Measurements from ENCODE around the gene IRF8.
"Not testable (repeated sequence)": the region's sequence is repeated elsewhere in the genome, so short reads cannot be mapped to it uniquely, and the experiment has no call there.

IRF8 gene, protein sequence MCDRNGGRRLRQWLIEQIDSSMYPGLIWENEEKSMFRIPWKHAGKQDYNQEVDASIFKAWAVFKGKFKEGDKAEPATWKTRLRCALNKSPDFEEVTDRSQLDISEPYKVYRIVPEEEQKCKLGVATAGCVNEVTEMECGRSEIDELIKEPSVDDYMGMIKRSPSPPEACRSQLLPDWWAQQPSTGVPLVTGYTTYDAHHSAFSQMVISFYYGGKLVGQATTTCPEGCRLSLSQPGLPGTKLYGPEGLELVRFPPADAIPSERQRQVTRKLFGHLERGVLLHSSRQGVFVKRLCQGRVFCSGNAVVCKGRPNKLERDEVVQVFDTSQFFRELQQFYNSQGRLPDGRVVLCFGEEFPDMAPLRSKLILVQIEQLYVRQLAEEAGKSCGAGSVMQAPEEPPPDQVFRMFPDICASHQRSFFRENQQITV

DNA sequence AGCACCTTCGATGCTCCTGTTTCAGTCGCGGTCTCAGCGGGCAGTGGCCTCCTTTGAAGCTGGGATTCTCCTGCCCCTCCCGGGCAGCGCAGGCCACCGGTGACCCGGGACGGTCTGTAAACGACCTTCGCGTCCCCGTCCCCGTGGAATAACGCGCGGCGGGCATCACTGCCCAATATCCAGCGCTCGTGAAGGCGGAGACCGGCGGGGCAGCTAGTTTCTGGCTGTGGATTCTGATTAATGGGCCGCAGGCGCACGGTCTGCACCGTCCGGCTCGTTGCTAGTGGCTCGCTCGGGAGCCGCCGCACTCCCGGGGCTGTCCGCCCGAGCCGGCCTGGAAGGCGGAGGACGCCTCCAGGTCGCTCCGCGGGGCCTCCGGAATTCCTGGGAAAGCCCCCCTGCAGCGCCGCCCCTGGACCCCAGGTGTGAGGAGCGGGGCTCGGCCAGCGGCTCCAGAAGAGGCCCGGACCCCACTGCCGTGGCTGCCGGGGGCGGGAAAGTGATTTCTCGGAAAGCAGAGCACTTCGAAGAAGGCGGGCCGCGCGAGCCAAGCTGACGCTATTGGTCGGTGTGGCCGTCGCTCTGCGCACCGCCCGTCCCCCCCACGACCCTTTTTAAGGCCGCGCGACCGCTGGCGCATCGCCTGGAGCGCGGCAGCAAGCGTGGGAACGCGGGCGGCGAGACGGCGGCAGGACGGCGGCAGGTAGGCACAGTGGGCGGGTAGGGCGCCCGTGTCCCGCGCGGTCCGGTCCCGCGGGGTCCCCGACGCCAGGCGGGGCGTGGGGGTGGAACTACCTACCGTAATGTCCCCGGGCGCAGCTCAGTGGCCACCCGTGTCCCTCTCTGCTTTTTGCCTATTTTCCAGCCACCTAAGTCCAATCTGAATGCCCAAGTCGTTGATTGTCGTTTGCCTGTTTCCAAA, at the start of gene IRF8:
IRF8 (plus strand) TSS at position 642 of the 922 bp plus-strand sequence. CDS start 3,854 bp downstream, outside the sequence.
- peak; percentile 53 to 83 (median 76) for DNase-seq (ENCODE audit: low read depth in 3 of 3)

DNA sequence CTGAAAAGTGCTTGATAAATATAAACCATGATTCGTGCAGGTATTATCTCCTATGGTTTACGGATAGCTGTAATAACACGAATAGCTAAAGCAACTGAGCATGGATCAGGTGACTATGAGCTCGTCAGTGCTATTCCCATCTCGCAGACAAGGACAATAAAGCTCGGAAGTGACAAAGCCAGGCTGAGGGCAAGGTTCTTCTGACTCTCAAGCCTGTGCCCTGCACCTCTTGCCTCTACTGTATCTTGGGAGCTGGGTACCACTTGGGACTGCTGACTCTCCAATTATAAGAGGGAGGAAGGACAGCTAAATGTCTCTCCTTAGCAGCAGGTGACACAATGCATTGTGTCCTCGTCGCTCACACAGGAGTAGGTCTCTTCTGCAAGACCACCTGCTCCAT, 49.6 kb upstream of the IRF8 start:
- no peak for DNase-seq (ENCODE audit: low read depth in 3 of 3)

- no peak for DNase-seq (ENCODE audit: low read depth in 3 of 3)
Observed at GRCh38 chr16:85850344-85850880, 48.5 kb upstream of the IRF8 start.

DNA sequence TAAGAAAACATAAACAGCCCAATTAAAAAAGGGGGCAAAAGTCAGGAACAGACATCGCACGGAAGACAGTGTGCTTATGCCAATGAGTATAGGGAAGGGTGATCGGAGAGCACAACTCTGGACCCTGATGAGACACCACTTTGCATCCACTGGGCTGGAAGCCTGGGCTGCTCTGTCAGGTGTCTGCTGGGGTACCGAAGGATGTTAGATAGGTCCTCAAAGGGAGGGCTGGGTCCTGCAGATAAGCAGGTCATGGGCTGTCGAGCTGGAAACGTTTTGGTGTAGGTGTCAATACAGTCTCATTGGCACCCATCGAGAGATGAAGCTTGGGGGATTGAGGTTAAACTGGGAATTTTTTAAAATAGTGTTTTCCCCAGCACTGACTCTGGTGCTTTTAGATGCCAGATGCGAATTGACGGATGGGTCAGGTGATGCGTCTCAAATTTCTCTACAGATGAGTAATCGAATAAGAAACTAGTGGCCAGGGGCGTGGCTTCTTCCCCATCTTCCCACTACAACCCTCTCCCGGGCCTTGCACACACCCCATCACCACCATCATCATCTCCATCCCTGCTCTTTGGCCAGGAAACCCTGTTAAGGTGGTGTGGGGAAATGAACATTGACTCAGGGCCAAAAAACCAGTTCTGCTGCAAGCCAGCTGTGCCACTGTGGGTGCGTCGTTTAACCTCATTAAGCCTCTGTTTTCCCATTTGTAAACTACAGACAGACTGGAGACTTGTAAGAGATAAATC, 47.8 kb upstream of the IRF8 start:
- no peak for DNase-seq (ENCODE audit: low read depth in 3 of 3)

DNA sequence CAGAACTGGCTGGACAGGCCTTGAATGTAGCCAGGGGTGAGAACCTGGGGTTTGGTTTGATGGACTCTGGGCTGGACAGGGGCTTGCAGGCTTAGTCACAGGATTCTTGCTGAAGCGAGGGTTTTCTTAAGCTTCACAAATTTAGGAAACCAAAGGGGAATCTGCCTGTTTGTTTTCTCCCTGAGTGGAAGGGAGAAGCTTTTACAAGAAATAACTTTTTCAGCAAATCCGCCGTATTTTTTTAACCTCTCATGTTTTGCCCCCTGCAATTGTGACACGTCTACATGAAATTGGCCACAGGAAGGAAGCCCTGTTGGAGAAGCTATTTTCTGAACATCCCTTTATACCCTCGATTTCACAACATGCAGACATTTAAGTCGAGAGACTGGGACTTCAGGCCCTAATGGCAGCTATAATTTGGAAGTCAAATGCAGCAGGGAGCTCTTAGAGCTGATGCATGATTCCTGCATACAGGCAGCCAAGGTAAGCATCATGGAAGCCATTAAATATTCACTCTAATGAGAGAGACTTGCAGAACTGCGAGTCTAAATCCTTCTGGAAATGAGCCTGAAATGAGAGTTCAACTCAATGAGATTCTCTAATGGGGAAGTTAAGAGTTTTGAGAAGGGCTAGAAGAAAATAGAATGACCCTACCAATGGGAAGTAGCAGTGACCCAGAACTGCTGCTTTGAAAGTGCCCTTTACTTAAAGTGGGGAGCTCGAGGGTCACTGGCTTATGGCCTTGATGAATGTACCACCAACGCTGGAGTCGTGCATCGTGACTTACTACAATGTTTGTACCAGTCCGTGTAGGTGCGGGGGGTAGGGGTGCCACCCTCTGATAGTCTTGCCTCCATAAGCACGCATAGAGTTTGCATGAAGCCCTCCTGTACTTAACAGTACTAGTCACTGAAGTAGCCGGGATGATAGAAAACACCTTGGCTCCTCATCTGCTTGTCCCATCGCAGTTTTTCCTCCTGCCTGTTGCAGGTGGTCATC, 45.1 kb upstream of the IRF8 start:
- DNase-seq (ENCODE audit: low read depth in 3 of 3) = no peak

- no peak for DNase-seq (ENCODE audit: low read depth in 3 of 3)
Observed at GRCh38 chr16:85854935-85855334, 44.0 kb upstream of the IRF8 start.

DNA sequence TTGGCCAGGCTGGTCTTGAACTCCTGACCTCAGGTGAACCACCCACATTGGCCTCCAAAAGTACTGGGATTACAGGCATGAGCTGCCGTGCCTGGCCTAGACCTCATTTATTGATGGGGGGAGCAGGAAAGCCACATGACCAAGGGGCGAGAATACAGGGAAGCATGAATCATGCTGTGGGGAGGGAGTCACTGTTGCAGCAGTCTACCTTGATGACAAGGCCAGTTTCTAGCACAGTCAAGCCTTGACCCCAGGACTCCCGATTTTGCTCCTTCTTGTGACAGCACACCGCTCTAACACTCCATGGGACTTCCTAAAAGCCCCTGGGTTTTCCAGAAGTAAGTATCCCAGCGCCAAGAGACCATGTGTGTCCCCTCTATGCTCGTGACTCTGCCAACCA, 42.9 kb upstream of the IRF8 start:
- DNase-seq (ENCODE audit: low read depth in 3 of 3) = no peak

DNA sequence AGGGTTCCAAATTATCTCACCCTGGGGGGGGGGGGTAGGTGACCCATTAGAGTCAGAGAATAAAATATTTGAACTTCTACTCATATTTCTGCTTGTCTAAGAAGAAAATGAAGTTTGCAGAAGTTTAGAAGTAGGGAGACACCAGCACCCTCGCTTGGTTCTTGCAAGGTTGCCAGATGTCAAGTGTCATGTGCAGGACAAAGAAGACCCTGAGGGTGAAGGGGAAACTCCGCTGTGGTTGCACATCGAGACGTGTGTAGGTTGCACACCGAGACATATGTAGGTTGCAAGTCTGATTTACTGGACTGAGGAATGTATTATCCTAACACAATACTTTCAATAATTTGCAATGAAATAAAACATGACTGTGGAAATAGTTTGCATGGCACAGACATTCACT, 42.4 kb upstream of the IRF8 start:
- DNase-seq (ENCODE audit: low read depth in 3 of 3) = no peak

DNA sequence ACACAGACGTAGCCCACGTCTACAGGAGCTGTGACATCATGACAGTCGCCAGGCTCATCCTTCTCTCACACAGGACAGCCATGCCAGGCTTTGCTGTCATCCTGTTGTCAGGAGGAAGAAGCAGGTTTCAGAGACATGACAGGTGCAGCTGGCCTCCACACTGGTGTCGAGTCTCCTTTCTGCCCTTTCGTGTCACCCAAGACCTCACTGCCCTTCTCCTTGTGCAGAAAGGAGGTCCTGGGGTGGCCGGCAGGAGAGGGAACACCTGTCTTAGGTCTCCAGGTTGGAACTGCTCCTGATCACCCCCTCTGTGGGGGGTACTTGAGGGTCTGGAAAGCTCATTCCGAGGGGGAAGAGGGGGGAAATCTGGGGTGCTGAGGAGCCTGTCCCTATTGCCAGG, 41.6 kb upstream of the IRF8 start:
- DNase-seq (ENCODE audit: low read depth in 3 of 3) = no peak

DNA sequence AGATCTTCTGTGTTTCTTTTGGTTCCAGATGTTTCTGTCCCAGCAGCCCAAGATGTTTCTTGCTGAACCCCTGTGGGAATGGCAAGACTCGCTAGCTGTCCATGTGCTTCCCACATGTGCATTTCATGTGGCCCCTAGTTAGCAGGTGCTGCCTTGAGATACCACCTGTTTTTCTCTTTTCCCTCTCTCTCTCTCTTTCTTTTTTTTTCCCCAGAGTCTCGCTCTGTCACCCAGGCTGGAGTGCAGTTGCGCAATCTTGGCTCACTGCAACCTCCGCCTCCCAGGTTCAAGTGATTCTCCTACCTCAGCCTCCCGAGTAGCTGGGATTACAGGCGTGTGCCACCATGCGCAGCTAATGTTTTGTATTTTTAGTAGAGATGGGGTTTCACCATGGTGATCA, 40.4 kb upstream of the IRF8 start:
- DNase-seq (ENCODE audit: low read depth in 3 of 3) = not testable (repeated sequence)

GRCh38 chr16:85858984-85859817, 39.8 kb upstream of the IRF8 start:
- no peak for DNase-seq (ENCODE audit: low read depth in 3 of 3)

GRCh38 chr16:85859818-85860125, 39.2 kb upstream of the IRF8 start:
- DNase-seq (ENCODE audit: low read depth in 3 of 3) = no peak

DNA sequence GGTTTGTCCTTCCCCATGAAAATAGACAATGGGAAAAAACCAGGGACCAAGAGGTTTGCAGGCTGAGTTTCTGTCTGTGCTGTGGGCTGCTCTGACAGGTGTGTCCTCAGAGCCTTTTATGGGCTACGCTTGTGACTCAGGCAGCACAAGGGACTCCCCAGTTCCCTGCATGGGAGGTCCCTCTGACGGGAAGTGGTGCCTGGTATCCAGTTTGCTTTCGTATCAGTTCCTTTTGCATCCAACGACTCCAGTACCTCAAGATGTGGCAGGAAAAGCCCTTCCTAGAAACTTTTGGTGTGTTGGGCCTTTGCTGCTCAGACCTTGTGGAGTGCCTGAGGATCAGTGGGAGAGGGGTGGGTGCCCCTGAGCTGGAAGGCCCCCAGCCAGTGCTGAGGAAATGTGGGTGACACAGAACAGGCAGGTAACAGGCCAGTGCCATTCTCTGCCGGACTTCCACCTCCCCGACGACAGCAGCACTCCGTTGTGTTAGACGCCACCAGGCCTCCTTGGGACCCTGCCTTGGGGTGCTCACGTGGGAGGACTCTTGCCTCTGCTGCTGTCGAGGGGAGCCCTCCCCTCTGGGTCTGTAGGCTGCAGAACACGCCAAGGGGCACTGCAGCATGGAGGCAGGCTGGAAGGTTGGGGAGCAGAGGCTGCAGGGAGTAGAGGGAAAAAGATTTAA, 38.4 kb upstream of the IRF8 start:
- DNase-seq (ENCODE audit: low read depth in 3 of 3) = no peak

DNA sequence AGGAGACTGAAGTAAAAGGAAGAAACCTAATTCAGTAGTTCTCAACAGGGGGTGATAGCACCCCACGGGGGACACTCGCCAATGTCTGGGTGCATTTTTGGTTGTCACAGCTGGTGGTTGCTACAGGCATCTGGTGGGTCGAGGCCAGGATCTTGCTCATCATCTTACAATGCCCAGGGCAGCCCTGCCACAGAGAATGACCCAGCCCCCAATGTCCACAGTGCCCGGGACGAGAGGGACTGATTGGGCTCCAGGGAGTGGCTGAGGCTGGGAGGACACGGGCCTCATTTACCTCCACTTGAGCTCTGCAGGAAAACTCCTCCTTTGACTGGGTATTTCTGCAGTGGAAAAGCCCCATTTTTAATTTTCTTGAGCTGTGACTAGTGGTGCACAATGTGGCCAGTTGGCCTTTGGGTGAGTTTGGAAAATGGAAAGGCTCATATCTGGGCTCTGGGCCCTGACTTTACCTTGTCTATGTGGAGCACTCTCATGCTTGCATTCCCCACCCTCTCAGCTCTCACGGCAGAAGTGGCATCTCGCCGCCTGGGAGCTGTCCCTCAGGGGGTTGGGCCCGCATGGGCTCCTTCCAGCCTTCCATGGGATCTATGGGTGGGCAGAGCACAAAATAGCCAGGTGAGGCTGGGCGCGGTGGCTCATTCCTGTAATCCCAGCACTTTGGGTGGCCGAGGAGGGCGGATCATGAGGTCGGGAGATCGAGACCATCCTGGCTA, 37.7 kb upstream of the IRF8 start:
- DNase-seq (ENCODE audit: low read depth in 3 of 3) = no peak

DNA sequence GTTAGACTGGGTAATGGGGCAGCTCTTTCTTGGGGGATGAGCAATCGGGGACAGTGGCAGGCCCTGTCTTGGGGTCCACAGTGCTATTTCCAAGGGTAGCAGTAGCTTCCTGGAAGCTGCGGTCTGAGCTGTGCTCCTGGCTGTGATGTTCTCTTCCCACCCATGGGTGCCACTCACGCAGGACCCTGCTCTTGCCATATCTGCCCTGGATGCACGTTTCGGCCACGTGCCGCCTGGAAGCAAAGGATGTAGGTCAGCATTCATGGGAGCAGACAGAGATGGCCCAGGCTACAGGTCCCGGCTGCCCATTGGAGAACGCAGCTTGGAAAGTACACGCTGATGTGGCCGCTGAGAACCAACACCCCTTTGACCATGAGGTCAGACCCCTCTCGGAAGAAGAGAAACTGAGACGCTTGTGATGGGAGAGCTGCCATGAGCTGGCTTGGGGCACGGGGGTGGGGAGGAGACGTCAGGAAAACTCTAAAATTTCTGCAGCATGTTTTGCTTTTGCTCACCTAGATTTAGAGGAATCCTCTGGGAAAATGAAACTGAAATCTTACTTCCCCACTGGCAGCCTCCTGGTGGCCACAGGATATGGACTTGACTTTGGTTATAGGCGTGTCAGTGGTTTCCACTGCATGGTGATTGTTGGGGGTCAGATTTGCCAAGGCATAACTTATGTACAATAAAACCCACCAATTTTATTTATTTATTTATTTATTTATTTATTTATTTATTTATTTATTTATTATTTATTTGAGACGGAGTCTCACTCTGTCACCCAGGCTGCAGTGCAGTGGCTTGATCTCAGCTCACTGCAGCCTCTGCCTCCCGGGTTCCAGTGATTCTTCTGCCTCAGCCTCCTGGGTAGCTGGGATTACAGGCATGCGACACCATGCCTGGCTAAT, 36.2 kb upstream of the IRF8 start:
- no peak for DNase-seq (ENCODE audit: low read depth in 3 of 3)

GRCh38 chr16:85863384-85863774, 35.6 kb upstream of the IRF8 start:
- no peak for DNase-seq (ENCODE audit: low read depth in 3 of 3)

GRCh38 chr16:85864965-85865364, 34.0 kb upstream of the IRF8 start:
- no peak for DNase-seq (ENCODE audit: low read depth in 3 of 3)
